OCI-M1 (cell line): ENCODE data around the gene MYO19.
"Not testable (repeated sequence)": the region's sequence is repeated elsewhere in the genome, so short reads cannot be mapped to it uniquely, and the experiment has no call there.

Experiments used
- DNase-seq: peaks from one replicate; lab custom pipeline; 2025; lab: John Stamatoyannopoulos, UW

Gene MYO19

DNA sequence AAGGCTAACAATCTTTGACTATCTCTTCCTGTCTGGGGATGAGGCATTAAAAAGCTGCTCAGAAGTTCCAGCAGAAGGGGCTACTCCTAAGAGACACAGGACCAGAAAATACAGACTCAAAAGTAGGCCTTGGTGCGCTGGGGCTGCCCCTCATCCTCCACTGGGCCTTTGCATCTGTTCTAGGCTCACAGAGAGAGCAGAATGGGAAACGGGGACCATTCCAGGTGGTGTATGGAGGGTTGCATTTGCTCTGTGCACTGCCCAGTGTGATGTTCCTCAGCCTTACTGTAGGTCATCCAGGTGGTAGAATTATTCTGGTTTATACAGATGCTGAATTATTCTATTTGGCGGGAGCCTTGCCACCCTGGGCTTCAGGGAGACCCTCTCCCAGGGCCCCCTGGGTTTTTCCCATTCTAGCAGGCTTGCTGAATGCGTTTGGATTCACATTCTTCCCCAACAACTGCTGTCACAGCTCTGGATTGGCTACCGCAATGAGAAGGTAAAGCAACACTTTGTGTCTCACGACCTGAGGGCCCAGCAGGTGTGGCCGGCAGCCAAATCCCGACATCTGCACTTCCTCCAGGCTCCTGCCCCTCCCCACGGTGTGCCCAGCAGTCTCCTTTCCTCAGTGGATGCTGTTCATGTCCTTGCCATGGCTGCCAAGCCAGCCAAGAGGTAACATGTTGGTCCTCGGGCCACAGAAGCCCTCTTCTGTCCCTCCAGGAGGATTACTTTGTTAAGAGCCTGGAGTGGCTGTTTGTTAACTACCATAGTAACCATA lies 73.1 kb downstream of the MYO19 start:
- DNase-seq = no peak

DNA sequence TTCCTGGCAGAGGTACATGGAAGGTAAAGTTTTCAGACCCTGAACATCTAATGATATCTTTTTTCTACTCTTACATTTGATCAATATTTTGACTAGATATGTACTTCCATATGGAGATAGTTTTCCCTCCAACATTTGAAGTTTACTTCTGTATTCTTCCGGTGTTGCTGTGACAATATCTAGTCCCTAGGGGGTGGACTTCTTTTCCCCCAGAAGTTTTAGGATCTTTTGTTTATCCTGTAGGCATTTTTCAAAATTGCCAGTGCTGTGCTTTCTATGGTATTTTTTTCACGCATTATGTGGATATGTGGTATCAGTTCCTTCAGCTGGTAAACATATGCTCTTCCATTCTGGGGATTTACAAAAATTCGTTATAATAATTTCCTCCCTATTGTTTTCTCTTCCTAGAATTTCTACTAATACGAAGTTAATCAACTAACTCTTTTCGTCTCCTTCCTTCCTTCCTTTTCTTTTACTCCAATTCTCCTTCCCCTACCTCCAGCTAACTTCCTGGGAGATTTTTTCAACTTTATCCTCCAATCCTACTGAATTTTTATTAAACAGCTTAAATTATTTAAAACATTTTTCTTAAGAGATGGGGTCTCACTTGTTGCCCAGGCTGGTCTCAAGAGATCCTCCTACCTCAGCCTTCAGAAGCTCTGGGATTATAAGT lies 74.3 kb downstream of the MYO19 start:
- no peak for DNase-seq

DNA sequence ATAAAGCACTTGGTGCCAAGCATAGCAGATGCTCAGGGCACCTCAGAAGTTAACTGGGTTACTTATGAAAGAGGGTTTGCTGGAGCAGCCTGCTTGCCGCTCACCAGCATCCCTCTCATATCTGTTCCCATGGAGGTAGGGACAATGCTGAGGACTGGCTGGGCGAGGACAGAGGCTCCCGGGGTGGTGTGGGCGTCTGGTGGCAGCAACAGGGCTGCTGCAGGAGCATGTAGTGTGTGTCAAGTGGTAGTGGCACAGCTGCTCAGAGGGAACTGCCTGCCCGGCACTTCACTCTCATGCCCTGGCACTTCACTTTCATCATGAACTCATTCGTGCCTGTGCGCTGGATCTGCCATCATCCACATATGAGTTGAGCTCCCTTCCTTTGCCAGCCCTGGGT lies 75.1 kb downstream of the MYO19 start:
- DNase-seq = no peak

DNA sequence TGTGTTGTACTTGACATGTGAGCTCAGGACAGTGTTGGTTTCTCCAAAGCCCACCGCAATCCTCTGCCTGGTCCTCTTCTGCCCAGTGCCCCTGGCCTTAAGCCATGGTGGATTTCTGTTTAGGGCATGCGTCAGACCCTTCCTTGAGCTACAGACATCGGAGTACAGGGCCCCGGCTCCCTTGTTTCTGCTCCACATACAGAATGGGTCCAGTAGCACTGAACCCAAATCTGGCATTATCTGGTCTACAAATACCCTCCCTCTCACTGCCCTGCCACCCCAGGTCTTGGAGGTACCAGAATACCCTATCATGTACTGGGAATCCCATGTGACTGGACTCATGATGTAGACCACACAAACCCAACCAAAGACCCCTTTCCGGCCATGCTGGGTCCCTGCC lies 75.6 kb downstream of the MYO19 start:
- no peak for DNase-seq

DNA sequence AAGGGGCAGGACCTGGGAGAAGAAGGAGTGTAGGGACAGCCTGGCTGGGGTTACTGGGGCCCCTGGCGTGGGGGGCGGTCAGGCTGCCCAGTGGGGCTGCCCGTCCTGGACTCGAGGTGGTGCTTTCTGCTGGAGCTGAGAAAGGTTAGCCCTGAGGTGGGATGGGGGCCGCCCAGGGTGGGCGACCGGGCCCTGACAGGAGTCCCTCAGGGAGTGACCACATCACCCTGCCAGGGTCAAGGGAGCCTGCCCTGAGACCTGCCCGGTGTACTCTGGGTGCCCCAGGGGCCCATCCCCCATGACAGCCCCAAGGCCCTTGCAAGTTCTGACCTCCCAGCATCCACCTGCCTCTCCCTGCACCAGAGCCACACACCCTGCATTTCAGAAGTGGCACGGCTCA lies 77.0 kb downstream of the MYO19 start:
- DNase-seq = not testable (repeated sequence)

DNA sequence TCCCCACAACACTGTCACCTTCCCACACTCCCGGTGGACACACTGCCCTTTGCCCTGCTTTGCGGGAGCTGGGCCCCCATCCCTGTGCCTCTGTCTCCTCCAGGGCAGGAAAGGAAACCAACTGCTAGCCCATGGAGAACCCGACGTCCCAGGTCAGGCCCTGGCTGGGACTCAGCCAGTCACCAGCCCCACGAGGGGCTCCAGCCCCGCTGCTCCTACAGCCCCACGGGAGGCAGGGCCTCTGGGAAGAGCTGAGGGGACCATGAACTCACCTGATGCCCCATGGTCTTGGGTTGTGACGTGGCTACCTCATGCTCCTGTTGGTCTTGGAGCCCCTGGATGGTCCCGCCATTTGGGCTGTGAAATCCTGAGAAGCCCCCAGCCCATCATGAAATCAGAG lies 81.8 kb downstream of the MYO19 start:
- not testable (repeated sequence) for DNase-seq

DNA sequence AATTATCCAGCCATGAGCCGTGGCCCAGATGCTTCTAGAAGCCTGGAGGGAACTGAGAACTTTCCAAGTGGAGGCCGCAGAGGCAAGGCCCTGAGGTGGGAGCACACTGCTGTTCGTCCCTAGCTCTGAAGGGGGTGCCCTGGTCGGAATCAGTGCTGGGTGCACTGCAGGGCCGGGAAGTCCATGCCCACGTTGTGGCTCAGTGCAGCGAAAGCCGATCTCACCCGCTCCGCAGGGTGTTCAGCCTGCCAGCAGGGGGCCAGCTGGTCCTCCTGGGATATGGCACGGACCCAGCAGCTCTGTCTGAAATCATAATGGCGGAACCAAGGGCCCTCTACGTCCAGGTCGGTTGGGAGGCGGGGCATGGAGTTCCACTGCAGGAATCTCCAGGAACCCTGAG lies 84.7 kb downstream of the MYO19 start:
- not testable (repeated sequence) for DNase-seq
